ENCODE measurements around the gene S100P. TPM values are rescaled to one million over a fixed set of nuclear protein-coding genes. Genes with fewer than 3 reads are reported as not detected.
"Not testable (repeated sequence)": the region's sequence is repeated elsewhere in the genome, so short reads cannot be mapped to it uniquely, and the experiment has no call there.

Gene S100P
- total RNA-seq, 4 donors from 2014 or later = not detected

DNA sequence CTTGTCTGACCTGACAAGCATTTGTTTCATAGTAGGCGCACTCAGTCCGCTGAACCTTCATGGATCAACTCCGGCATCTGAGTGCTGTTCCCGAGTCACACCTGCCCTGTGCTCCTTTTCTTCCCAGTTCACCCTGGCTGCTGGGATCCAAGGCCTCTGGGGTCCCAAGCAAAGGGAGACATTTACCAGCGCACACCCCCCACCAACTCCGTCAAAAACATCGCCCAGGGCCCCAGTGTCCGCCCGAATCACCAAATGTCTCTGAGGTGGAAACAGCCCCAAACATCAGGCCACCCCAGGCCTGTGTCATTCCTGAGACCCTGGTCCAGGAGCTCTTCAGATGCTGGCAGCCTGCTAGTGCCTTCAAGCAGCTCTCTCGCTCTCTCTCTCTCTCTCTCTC, 27.4 kb downstream of the S100P start:
- TF ChIP-seq EP300 (IDR thresholded peaks at IDR 0.05) (no peak), POLR2A (IDR thresholded peaks at IDR 0.05) (no peak)
- TF ChIP-seq, protein P1, sequence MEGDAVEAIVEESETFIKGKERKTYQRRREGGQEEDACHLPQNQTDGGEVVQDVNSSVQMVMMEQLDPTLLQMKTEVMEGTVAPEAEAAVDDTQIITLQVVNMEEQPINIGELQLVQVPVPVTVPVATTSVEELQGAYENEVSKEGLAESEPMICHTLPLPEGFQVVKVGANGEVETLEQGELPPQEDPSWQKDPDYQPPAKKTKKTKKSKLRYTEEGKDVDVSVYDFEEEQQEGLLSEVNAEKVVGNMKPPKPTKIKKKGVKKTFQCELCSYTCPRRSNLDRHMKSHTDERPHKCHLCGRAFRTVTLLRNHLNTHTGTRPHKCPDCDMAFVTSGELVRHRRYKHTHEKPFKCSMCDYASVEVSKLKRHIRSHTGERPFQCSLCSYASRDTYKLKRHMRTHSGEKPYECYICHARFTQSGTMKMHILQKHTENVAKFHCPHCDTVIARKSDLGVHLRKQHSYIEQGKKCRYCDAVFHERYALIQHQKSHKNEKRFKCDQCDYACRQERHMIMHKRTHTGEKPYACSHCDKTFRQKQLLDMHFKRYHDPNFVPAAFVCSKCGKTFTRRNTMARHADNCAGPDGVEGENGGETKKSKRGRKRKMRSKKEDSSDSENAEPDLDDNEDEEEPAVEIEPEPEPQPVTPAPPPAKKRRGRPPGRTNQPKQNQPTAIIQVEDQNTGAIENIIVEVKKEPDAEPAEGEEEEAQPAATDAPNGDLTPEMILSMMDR (IDR thresholded peaks at IDR 0.05) = no peak
- 94 to 95% methylated on average over 10 of the region's 10 CpGs for WGBS, 2 donors
- DNase-seq (ENCODE audit: low spot score in 2 of 2) = no peak
- peaks cover 0 to 48% (median 30%) of the 10 kb centered on the region in 4 donors for H3K4me1 ChIP-seq
- no peaks in the 10 kb centered on the region for H3K27me3 ChIP-seq
- peaks cover 0 to 10% (median 0%) of the 10 kb centered on the region in 3 donors for H3K36me3 ChIP-seq
- no peaks in the 10 kb centered on the region for H3K9me3 ChIP-seq
- no peak overlapping the region for H3K4me3 ChIP-seq
- H3K27ac ChIP-seq = no peak overlapping the region

DNA sequence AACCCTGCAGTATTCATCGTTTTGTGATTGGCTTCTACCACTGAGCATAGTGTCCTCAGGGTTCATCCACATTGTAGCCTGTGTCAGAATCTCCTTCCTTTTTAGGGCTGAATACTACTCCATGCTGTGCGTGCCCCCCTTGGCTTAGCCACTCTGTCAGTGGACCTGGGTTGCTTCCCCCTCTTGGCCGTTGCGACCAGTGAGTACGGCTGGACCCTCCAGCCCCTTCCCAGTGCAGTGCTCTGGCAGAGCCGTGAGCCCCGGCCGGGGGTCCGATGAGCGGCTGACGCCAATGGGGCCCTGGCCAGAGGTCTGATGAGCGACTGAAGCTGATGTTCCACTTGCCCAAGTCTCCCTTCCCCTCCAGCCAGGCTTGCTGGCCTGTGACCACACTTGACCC, 29.2 kb downstream of the S100P start:
- Histone ChIP-seq H3K4me1 (peaks cover 0 to 51% (median 28%) of the 10 kb centered on the region in 4 donors), H3K4me3 (no peak overlapping the region), H3K9me3 (no peaks in the 10 kb centered on the region), H3K36me3 (peaks cover 0 to 10% (median 0%) of the 10 kb centered on the region in 3 donors), H3K27me3 (no peaks in the 10 kb centered on the region), H3K27ac (no peak overlapping the region)
- DNase-seq (ENCODE audit: low spot score in 2 of 2) = no peak
- no peak for TF ChIP-seq EP300 (IDR thresholded peaks at IDR 0.05)
- TF ChIP-seq, protein P1 (IDR thresholded peaks at IDR 0.05) = no peak
- TF ChIP-seq POLR2A (IDR thresholded peaks at IDR 0.05) = no peak
- 95 to 96% methylated on average over 12 of the region's 12 CpGs for WGBS, 2 donors

DNA sequence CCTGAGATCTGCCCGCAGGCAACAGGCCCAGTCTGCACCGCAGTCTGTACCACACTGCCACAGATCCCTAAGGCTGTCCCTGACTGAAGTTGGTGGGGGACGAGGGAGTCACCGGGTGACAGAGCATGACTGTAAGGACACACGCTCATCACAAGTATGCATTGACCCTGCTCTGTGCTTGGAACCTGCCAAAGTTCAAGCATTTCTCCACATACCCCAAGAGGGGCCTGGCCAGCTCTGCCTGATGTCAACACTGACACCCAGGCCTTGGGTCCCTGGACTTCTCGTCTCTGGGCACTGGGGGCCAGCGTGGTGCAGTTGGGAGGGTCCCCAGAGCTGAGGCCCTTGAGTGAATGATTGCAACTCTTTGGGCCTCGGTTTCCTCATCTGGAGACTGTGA, 30.2 kb downstream of the S100P start:
- H3K36me3 ChIP-seq = peaks cover 0 to 3% (median 0%) of the 10 kb centered on the region in 3 donors
- no peaks in the 10 kb centered on the region for H3K9me3 ChIP-seq
- H3K4me1 ChIP-seq = peaks cover 0 to 55% (median 24%) of the 10 kb centered on the region in 4 donors
- H3K4me3 ChIP-seq = no peak overlapping the region
- H3K27me3 ChIP-seq = no peaks in the 10 kb centered on the region
- 84 to 86% methylated on average over 5 to 8 of the region's 8 CpGs for WGBS, 2 donors
- no peak for DNase-seq (ENCODE audit: low spot score in 2 of 2)
- TF ChIP-seq, protein P1 (IDR thresholded peaks at IDR 0.05) = no peak
- TF ChIP-seq EP300 (IDR thresholded peaks at IDR 0.05) = no peak
- no peak for TF ChIP-seq POLR2A (IDR thresholded peaks at IDR 0.05)
- peak overlapping the region; percentile 16 to 82 (median 68) for H3K27ac ChIP-seq

DNA sequence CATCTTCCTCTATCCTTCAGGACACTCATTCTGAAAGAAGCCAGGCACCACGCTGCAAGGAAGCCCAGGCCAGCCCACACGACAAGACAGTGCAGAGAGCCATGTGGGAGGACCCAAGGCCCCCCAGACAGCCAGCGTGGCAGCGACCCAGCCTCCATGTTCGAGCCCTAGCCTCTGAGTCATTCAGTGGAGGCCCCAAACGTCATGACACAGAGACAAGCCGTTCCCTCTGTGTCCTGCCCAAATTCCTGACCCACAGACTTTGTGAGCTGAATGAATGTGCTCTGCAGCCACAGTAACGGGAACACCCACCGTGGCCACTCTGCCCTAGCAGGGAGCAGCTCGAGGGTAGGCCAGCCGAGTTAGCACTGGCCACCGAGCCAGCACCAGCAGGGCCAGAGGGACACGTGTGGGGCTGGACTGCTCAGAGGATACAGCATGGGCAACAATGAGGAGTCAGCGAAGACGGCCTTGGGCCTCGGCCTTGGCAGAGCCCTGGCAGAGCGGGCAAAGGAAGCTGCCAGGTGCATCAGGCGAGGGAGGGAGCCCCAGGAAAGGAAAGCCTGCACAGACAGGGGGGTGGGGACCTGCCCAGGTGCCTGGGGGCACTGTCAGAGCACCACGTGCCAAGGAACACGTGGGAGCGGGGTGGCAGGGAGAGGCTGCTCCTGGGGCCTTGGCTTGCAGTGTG, 30.9 kb downstream of the S100P start:
- TF ChIP-seq, protein P1 (IDR thresholded peaks at IDR 0.05) = no peak
- TF ChIP-seq POLR2A (IDR thresholded peaks at IDR 0.05) (no peak), EP300 (IDR thresholded peaks at IDR 0.05) (peak in 1 of 2 donors; percentile 76)
- no peaks in the 10 kb centered on the region for H3K36me3 ChIP-seq
- H3K27ac ChIP-seq = peak overlapping the region; percentile 34 to 82 (median 68)
- H3K27me3 ChIP-seq = no peaks in the 10 kb centered on the region
- WGBS, 2 donors = 60 to 75% methylated on average over 15 to 21 of the region's 21 CpGs
- H3K4me3 ChIP-seq = no peak overlapping the region
- no peaks in the 10 kb centered on the region for H3K9me3 ChIP-seq
- no peak for DNase-seq (ENCODE audit: low spot score in 2 of 2)
- peaks cover 0 to 60% (median 24%) of the 10 kb centered on the region in 4 donors for H3K4me1 ChIP-seq

DNA sequence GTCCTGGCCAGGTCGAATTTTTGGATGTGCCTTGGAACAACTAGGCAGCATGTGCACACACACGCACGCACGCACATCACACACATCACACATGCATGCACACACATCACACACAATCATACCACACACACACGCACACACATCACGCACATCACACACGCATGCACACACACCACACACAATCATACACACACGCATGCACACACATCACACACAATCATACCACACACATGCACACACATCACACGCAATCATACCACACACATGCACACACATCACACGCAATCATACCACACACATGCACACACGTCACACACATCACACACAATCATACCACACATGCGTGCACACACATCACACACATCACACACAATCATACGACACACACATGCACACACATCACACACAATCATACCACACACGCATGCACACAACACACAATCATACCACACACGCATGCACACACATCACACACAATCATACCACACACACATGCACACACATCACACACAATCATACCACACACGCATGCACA, 31.8 kb downstream of the S100P start:
- not testable (repeated sequence) for DNase-seq (ENCODE audit: low spot score in 2 of 2); H3K9me3 ChIP-seq; H3K36me3 ChIP-seq; H3K27me3 ChIP-seq; H3K4me3 ChIP-seq
- peaks cover 0 to 53% (median 19%) of the 10 kb centered on the region in 4 donors for H3K4me1 ChIP-seq
- 93% methylated on average over 16 of the region's 16 CpGs for WGBS, 2 donors
- peak overlapping the region in 3 of 4 donors; percentile 61 to 82 (median 76) for H3K27ac ChIP-seq

Measured in tibial nerve (tissue), 4 donors.